ENCODE results near the gene ZMYM2.
"Not testable (repeated sequence)": the region's sequence is repeated elsewhere in the genome, so short reads cannot be mapped to it uniquely, and the experiment has no call there.

ZMYM2 gene

DNA sequence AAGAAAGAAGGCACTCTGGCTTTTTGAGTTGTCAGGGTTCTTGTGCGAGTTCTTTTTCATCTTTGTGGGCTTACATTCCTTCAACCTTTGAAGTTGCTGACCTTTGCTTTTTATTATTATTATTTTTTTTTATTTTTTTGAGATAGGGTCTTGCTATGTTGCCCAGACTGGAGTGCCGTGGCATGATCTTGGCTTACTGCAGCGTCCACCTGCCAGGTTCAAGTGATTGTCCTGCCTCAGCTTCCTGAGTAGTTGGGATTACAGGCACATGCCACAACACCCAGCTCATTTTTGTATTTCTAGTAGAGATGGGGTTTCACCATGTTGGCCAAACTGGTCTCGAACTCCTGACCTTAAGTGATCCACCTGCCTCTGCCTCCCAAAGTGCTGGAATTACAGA lies 84.1 kb downstream of the ZMYM2 start:
- peak overlapping the region; percentile 10 to 28 for H3K27ac Mint-ChIP-seq
- not testable (repeated sequence) for H3K4me3 Mint-ChIP-seq; DNase-seq; ATAC-seq (replicated peaks); H3K9me3 Mint-ChIP-seq; H3K27me3 Mint-ChIP-seq
- peaks cover 33 to 58% of the 10 kb centered on the region in 2 donors for H3K4me1 Mint-ChIP-seq (ENCODE audit: low read depth in 2 of 2)
- peaks cover 46% of the 10 kb centered on the region for H3K36me3 Mint-ChIP-seq (ENCODE audit: insufficient read depth)

DNA sequence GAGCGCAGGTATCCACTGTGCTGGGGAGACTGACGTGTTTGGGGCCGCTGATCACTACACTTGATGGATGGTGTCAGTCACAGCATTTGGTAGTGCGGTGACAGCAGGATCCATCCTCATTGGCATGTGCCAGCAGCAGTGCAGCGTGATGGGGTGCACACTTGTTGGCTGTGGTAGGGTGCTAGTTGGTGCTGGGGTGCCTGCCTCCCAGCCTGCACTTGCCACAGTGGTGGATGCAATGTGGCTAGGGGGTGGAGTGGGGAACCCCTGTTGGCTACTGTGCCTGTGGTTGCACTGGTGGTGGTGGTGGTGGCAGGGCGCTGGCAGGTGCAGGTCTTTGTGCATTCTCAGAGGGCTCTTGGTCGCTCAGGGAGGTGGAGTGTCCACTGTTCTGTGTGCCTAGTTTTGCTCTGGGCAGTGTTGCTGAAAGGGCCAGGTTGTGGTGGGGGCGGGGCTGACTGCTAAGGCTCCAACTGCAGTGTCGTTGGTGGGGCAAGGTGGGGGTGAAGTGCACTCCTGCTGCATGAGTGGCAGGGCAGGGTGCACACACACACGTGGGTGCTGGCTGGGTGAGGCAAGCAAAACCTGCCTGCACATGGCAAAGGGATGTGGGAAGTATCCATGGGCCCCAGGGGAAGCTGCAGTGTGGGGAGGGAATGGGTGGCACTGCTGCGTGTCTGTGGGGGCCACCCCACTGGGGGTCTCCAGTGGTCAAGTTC lies 84.8 kb downstream of the ZMYM2 start:
- H3K36me3 Mint-ChIP-seq (ENCODE audit: insufficient read depth) = peaks cover 38% of the 10 kb centered on the region
- no peak overlapping the region for H3K4me3 Mint-ChIP-seq
- H3K27me3 Mint-ChIP-seq = no peaks in the 10 kb centered on the region
- no peak for ATAC-seq (replicated peaks)
- no peak overlapping the region for H3K27ac Mint-ChIP-seq
- peaks cover 0 to 1% of the 10 kb centered on the region in 2 donors for H3K9me3 Mint-ChIP-seq
- H3K4me1 Mint-ChIP-seq (ENCODE audit: low read depth in 2 of 2) = peaks cover 31 to 55% of the 10 kb centered on the region in 2 donors
- DNase-seq = no peak

DNA sequence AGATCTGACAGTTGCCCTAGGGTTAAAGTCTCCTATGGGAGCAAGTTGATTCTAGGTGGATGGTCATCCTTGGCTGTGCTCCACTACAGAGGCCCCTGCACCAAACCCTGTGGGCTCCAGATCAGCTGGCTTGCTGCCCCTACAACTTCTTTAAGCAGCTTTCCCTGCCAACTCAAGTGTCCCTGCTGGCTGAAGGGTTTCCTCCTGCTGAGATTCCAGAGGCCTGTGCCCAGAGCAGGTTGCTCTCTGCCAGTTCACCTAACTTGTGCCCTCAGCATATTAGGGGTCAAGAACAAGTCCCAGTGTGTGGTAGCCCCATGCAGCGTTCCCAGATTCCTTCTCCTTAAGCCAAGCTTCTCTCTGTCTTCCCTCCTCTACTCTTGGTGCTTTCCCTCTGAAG lies 85.6 kb downstream of the ZMYM2 start:
- Mint-ChIP-seq H3K9me3 (peaks cover 0 to 1% of the 10 kb centered on the region in 2 donors), H3K4me1 (ENCODE audit: low read depth in 2 of 2) (peaks cover 32 to 53% of the 10 kb centered on the region in 2 donors), H3K27ac (no peak overlapping the region), H3K27me3 (no peaks in the 10 kb centered on the region), H3K36me3 (ENCODE audit: insufficient read depth) (peaks cover 33% of the 10 kb centered on the region), H3K4me3 (no peak overlapping the region)
- no peak for DNase-seq
- no peak for ATAC-seq (replicated peaks)

DNA sequence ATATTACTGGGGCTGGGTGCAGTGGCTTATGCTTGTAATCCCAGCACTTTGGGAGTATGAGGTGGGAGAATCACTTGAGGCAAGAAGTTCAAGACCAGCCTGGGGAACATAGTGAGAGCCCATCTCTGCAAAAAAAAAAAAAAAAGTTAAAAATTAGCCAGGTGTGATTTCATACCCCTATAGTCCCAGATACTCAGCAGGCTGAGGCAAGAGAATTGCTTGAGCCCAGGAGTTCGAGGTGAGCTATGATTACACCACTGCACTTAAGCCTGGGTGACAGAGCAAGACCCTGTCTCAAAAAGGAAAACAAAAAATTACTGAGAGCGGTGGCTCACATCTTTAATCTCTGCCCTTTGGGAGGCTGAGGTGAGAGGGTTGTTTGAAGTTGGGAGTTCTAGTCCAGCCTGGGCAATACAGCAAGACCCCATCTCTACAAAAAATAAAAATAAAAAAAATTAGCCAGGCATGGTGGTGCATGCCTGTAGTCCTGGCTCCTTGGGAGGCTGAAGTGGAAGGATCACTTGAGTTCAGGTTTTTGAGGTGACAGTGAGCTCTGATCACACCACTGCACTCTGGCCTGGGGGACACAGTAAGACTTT lies 87.5 kb downstream of the ZMYM2 start:
- Mint-ChIP-seq H3K9me3 (no peaks in the 10 kb centered on the region), H3K36me3 (ENCODE audit: insufficient read depth) (peaks cover 19% of the 10 kb centered on the region), H3K4me1 (ENCODE audit: low read depth in 2 of 2) (peaks cover 27 to 41% of the 10 kb centered on the region in 2 donors), H3K27me3 (no peaks in the 10 kb centered on the region), H3K4me3 (no peak overlapping the region), H3K27ac (peak overlapping the region in 1 of 2 donors; percentile 71)
- no peak for DNase-seq
- ATAC-seq (replicated peaks) = no peak

DNA sequence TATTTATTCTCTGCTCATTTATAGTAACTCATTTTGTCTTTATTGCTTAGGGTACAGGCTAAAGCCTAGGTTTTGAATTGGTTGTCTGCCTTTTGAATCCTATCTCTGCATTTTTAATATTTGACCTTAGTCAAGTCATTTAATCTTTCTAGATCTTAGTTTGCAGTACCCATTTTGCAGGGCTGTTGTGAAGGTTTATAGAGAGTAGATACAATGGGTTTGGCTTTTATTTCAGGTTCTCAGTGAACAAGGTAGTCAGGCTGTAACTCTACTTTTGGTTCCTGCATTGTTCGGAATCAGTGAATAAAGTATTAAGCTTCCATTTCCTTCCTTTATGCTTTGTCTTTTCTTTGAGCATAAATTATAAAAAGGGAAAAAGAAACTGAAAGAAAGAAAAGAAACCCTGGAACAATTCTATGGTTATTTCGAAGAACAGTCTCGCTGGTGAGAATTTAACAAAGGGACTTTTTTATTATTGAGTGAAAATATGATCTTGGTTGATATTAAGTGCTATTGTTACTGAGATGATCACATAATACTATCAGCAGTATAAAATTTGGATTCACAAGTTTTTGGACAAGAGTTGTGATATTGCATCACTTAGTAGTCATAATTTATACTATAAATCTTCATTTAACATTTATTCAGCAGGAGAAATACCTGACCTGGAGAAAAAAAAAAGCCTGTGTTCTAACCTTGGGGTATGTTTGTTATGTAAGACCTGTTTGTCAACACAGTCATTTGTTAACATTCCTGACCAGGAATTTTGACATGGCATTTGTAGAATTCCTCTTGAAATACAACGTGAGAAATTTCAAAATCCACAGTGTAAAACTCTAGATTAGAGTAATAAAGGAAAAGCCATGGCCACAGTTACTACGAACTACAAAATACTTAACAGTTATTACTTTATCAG lies 91.3 kb downstream of the ZMYM2 start:
- peak overlapping the region; percentile 77 to 92 for H3K27ac Mint-ChIP-seq
- no peak for DNase-seq
- peak overlapping the region; percentile 54 to 75 for H3K4me3 Mint-ChIP-seq
- H3K4me1 Mint-ChIP-seq (ENCODE audit: low read depth in 2 of 2) = peaks cover 13 to 14% of the 10 kb centered on the region in 2 donors
- H3K27me3 Mint-ChIP-seq = no peaks in the 10 kb centered on the region
- no peaks in the 10 kb centered on the region for H3K9me3 Mint-ChIP-seq
- peaks cover 23% of the 10 kb centered on the region for H3K36me3 Mint-ChIP-seq (ENCODE audit: insufficient read depth)
- ATAC-seq (replicated peaks) = no peak

DNA sequence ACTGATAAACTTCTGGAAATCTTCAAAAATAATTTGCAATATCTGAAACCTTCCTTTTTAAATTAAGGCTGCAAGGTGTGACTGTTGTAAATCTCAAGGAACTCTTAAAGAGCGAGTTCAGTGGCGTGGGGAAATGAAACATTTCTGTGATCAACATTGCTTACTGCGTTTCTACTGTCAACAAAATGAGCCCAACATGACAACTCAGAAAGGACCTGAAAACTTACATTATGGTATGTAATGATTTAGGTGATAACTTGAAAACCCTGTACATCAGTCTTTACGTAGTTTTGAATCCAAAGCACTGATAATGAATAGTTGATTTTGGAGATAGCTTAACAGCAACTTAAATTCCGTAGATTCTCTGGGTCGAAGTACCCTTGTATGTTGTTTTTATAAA lies 92.8 kb downstream of the ZMYM2 start:
- H3K4me3 Mint-ChIP-seq = no peak overlapping the region
- DNase-seq = no peak
- H3K36me3 Mint-ChIP-seq (ENCODE audit: insufficient read depth) = peaks cover 20% of the 10 kb centered on the region

DNA sequence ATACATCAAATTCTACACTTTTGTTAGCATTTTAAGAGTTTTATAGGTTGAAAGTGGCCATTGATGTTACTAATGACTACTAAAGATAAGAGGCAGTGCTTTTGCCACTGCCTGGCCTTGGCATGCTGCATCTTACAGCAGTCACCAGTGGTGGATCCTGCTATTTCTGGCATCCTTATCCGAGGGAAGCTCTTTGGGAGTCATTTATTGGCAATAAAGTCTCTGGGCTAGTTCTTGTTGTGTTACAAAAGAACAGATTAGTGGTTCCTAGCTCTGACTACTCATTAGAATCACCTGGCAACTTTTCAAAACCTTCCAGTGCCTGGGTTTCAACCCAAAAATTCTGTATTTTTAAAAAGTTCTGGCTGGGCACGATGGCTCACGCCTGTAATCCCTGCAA lies 94.5 kb downstream of the ZMYM2 start:
- H3K4me3 Mint-ChIP-seq = no peak overlapping the region
- H3K4me1 Mint-ChIP-seq (ENCODE audit: low read depth in 2 of 2) = peaks cover 12 to 18% of the 10 kb centered on the region in 2 donors
- H3K27me3 Mint-ChIP-seq = no peaks in the 10 kb centered on the region
- H3K9me3 Mint-ChIP-seq = no peaks in the 10 kb centered on the region
- H3K36me3 Mint-ChIP-seq (ENCODE audit: insufficient read depth) = peaks cover 24% of the 10 kb centered on the region
- H3K27ac Mint-ChIP-seq = no peak overlapping the region
- ATAC-seq (replicated peaks) = no peak
- DNase-seq = no peak

More for the DNA sequence above, 92.8 kb downstream of the ZMYM2 start:
- H3K27ac Mint-ChIP-seq = peak overlapping the region in 1 of 2 donors; percentile 9
- no peaks in the 10 kb centered on the region for H3K27me3 Mint-ChIP-seq
- H3K9me3 Mint-ChIP-seq = no peaks in the 10 kb centered on the region
- ATAC-seq (replicated peaks) = no peak
- peaks cover 12 to 18% of the 10 kb centered on the region in 2 donors for H3K4me1 Mint-ChIP-seq (ENCODE audit: low read depth in 2 of 2)

DNA sequence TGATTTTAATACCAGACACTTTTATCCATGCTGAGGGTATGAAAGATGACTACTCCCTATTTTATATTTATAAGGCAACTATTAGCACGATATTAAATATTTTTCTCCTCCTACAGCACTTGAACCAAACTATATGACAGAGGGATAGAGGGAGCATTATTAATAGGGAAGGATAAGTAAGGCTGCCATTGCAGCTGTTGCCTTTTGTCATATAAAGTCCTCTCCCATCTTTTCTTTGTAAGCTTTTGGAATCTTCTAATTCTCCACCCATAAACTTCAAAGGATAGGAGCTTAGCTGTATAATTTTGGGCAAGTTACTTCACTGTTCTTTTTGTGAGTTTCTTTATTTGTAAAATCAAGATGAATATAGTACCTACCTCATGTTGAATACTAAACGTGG lies 95.4 kb downstream of the ZMYM2 start:
- Mint-ChIP-seq H3K9me3 (no peaks in the 10 kb centered on the region), H3K36me3 (ENCODE audit: insufficient read depth) (peaks cover 32% of the 10 kb centered on the region), H3K4me1 (ENCODE audit: low read depth in 2 of 2) (peaks cover 8 to 11% of the 10 kb centered on the region in 2 donors), H3K4me3 (no peak overlapping the region), H3K27ac (peak overlapping the region in 1 of 2 donors; percentile 18), H3K27me3 (no peaks in the 10 kb centered on the region)
- DNase-seq (no peak), ATAC-seq (replicated peaks) (no peak)

DNA sequence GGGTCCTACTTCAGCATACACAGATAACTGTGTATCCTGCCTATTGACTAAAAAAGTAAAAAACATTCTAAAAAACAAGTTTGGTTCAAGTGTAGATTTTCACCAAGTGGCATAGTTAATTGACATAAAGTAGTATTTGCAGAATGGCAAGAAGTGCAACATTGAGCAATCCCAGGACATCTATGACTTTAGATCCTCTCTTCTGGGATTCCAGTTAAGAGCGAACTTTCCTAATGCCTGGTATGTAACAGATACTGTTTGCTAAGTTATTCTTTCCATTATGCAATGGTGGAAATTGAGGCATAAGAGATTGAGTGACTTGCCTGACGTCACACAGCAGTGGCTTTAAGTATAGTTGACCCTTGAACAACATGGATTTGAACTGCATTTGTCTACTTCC lies 96.1 kb downstream of the ZMYM2 start:
- H3K4me3 Mint-ChIP-seq = no peak overlapping the region
- DNase-seq (no peak), ATAC-seq (replicated peaks) (no peak)
- H3K27ac Mint-ChIP-seq = peak overlapping the region in 1 of 2 donors; percentile 49
- no peaks in the 10 kb centered on the region for H3K9me3 Mint-ChIP-seq
- H3K27me3 Mint-ChIP-seq = no peaks in the 10 kb centered on the region
- H3K36me3 Mint-ChIP-seq (ENCODE audit: insufficient read depth) = peaks cover 39% of the 10 kb centered on the region
- H3K4me1 Mint-ChIP-seq (ENCODE audit: low read depth in 2 of 2) = peaks cover 5 to 6% of the 10 kb centered on the region in 2 donors

DNA sequence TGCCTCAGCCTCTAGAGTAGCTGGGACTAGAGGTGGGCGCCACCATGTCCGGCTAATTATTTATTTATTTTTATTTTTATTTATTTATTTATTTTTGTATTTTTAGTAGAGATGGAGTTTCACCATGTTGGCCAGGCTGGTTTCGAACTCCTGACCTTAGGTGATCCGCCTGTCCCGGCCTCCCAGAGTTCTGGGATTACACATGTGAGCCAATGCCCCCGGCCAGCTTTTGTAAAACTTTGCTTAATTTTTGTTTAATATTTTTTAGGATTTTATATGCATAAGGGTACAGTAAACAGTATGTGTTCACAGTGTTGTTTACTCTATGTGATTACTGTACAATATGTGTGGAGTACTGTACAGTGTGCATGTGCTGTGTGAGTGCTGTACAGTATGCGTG lies 98.7 kb downstream of the ZMYM2 start:
- Mint-ChIP-seq H3K9me3 (no peaks in the 10 kb centered on the region), H3K27me3 (no peaks in the 10 kb centered on the region), H3K36me3 (ENCODE audit: insufficient read depth) (peaks cover 58% of the 10 kb centered on the region)

DNA sequence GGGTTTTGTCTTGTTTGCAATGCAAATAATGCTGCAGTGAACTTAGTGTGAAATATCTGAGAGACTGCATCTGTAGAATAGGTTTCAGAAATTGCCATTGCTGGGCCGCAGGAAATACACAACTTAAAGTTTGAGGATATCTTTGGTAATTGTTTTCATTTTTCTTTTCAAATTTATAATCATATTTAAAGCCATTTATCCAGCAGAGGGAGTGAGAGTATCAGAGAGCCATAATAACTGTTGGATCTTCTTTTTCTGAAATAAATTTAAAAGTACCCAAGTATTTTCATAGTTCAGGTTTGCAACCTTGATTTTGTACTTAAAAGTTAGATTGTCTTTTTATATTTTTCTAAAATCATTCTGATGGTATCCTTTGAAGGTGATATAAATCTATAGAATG lies 99.4 kb downstream of the ZMYM2 start:
- ATAC-seq (replicated peaks) (no peak), DNase-seq (no peak)
- no peak overlapping the region for H3K4me3 Mint-ChIP-seq
- no peaks in the 10 kb centered on the region for H3K9me3 Mint-ChIP-seq
- H3K4me1 Mint-ChIP-seq (ENCODE audit: low read depth in 2 of 2) = peaks cover 0 to 4% of the 10 kb centered on the region in 2 donors
- peaks cover 60% of the 10 kb centered on the region for H3K36me3 Mint-ChIP-seq (ENCODE audit: insufficient read depth)
- peak overlapping the region in 1 of 2 donors; percentile 64 for H3K27ac Mint-ChIP-seq
- no peaks in the 10 kb centered on the region for H3K27me3 Mint-ChIP-seq

More for the DNA sequence above, 98.7 kb downstream of the ZMYM2 start:
- DNase-seq (no peak), ATAC-seq (replicated peaks) (no peak)
- no peak overlapping the region for H3K27ac Mint-ChIP-seq
- no peak overlapping the region for H3K4me3 Mint-ChIP-seq
- H3K4me1 Mint-ChIP-seq (ENCODE audit: low read depth in 2 of 2) = peaks cover 3 to 4% of the 10 kb centered on the region in 2 donors

DNA sequence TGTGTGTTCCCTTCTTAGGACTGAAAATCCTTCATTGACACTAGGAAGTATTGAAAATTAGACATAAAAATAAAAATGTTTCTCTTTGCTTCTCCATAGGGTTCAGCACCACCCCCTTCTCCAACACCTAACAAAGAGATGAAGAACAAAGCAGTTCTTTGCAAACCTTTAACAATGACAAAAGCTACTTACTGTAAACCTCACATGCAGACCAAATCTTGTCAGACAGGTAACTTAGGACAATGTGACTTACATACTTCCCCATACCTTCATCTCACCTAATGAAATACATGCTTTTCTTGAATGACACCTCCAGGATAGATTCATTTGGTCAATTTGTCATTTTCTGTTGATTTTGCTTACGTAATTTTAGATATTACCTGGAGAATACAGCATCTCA lies 99.9 kb downstream of the ZMYM2 start:
- H3K27ac Mint-ChIP-seq = peak overlapping the region in 1 of 2 donors; percentile 64
- ATAC-seq (replicated peaks) = no peak
- no peaks in the 10 kb centered on the region for H3K27me3 Mint-ChIP-seq
- DNase-seq = no peak
- H3K9me3 Mint-ChIP-seq = no peaks in the 10 kb centered on the region
- no peak overlapping the region for H3K4me3 Mint-ChIP-seq
- H3K4me1 Mint-ChIP-seq (ENCODE audit: low read depth in 2 of 2) = peaks cover 0 to 4% of the 10 kb centered on the region in 2 donors
- peaks cover 61% of the 10 kb centered on the region for H3K36me3 Mint-ChIP-seq (ENCODE audit: insufficient read depth)

DNA sequence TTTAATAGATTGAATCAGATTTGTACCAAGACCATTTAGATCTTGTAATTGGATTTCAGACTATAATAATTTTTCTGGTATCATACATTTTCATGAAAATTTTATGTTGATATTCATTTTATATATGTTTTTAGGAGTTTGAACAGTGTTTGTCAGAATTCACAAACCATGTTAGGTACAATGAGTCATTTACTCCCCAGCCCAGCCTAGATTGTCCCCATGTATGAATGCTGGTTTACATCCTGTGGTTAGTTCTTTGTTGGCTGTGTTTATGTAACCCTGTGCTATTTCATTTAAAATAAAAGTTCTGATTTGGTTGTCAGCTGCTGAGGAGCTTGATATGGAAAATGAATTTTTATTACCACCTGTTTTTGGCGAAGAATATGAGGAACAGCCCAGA lies 105.6 kb downstream of the ZMYM2 start:
- no peaks in the 10 kb centered on the region for H3K27me3 Mint-ChIP-seq
- peaks cover 71% of the 10 kb centered on the region for H3K36me3 Mint-ChIP-seq (ENCODE audit: insufficient read depth)
- ATAC-seq (replicated peaks) = no peak
- no peak overlapping the region for H3K4me3 Mint-ChIP-seq
- H3K9me3 Mint-ChIP-seq = no peaks in the 10 kb centered on the region
- H3K27ac Mint-ChIP-seq = no peak overlapping the region
- no peak for DNase-seq
- peaks cover 0 to 4% of the 10 kb centered on the region in 2 donors for H3K4me1 Mint-ChIP-seq (ENCODE audit: low read depth in 2 of 2)
